Loucy (cell line): ENCODE results near the gene MACROD2.

Experiments
- H2AFZ ChIP-seq: fragments of 200-600 bp; sonication (generic); 2 replicates; pipeline ENCODE4 v1.6.0; 2016; ENCODE audit warnings: antibody characterized with exemption, mild to moderate bottlenecking, low read length, moderate library complexity
- H3F3A ChIP-seq: fragments of 200-600 bp; 2 replicates; pipeline ENCODE4 v1.6.0; 2016; ENCODE audit warnings: antibody characterized with exemption, low read depth, mild to moderate bottlenecking
- H3K27me3 ChIP-seq: fragments of 200-600 bp; sonication (generic); 2 replicates; pipeline ENCODE4 v1.6.1; 2014; ENCODE audit warnings: low read length, mild to moderate bottlenecking; ENCODE audit not compliant: insufficient read depth, poor library complexity, severe bottlenecking
- H3K36me3 ChIP-seq: fragments of 200-600 bp; sonication (generic); 2 replicates; pipeline ENCODE4 v1.6.1; 2016; ENCODE audit warnings: low read length; ENCODE audit not compliant: insufficient read depth
- H3K4me1 ChIP-seq: fragments of 200-600 bp; sonication (generic); 2 replicates; pipeline ENCODE4 v1.5.1; 2014; ENCODE audit warnings: low read length, mild to moderate bottlenecking; ENCODE audit not compliant: insufficient read depth, poor library complexity, severe bottlenecking
- H3K4me2 ChIP-seq: fragments of 200-600 bp; sonication (generic); 2 replicates; pipeline ENCODE4 v1.6.0; 2014; ENCODE audit warnings: antibody characterized with exemption, low read length, low read depth, mild to moderate bottlenecking; ENCODE audit not compliant: poor library complexity, severe bottlenecking
- H3K4me3 ChIP-seq: fragments of 200-600 bp; sonication (generic); 2 replicates; pipeline ENCODE4 v1.5.1; 2014; ENCODE audit warnings: low read length, mild to moderate bottlenecking, mixed read lengths; ENCODE audit not compliant: poor library complexity, severe bottlenecking
- H3K79me2 ChIP-seq: fragments of 200-600 bp; sonication (generic); 2 replicates; pipeline ENCODE4 v1.6.1; 2014; ENCODE audit warnings: low read length; ENCODE audit not compliant: insufficient read depth
- H3K9ac ChIP-seq: fragments of 200-600 bp; sonication (generic); 2 replicates; pipeline ENCODE4 v1.6.0; 2014; ENCODE audit warnings: mild to moderate bottlenecking, low read depth, low read length, moderate library complexity; ENCODE audit not compliant: poor library complexity, severe bottlenecking
- H3K9me2 ChIP-seq: fragments of 200-600 bp; sonication (generic); replicated peaks from 2 replicates; pipeline ENCODE4 v1.6.1; 2016; ENCODE audit warnings: low read depth, low read length, mixed read lengths
- H3K9me3 ChIP-seq: fragments of 200-600 bp; sonication (generic); 2 replicates; pipeline ENCODE4 v1.6.1; 2014; ENCODE audit warnings: mild to moderate bottlenecking, antibody characterized with exemption, low read length, low read depth; ENCODE audit not compliant: insufficient read depth
- H4K20me1 ChIP-seq: fragments of 200-600 bp; sonication (generic); 2 replicates; pipeline ENCODE4 v1.6.0; 2014; ENCODE audit warnings: antibody characterized with exemption, low read length, mild to moderate bottlenecking; ENCODE audit not compliant: insufficient read depth, poor library complexity, severe bottlenecking
- CTCF ChIP-seq: fragments of 200-600 bp; sonication (generic); conservative IDR thresholded peaks from 2 replicates; pipeline ENCODE4 v1.5.1; 2014; ENCODE audit warnings: mild to moderate bottlenecking, antibody characterized with exemption, low read length
- EZH2phosphoT487 ChIP-seq: fragments of 200-600 bp; IDR thresholded peaks from 2 replicates; pipeline ENCODE4 v1.6.1; 2018; ENCODE audit warnings: antibody characterized with exemption, mild to moderate bottlenecking, moderate library complexity, borderline replicate concordance

The MACROD2 gene

GRCh38 chr20:14410869-14411555, 415.7 kb downstream of the MACROD2 start:
- TF ChIP-seq CTCF (no peak), EZH2phosphoT487 (no peak)

GRCh38 chr20:14412065-14412681, 416.9 kb downstream of the MACROD2 start:
- no peaks in the 10 kb centered on the region for H4K20me1 ChIP-seq
- H3K79me2 ChIP-seq = no peaks in the 10 kb centered on the region
- H3K4me3 ChIP-seq = no peak overlapping the region
- H3K9me3 ChIP-seq = no peaks in the 10 kb centered on the region
- no peak overlapping the region for H3K9ac ChIP-seq
- no peaks in the 10 kb centered on the region for H3K27me3 ChIP-seq
- TF ChIP-seq EZH2phosphoT487 (no peak), CTCF (no peak)
- H3K4me2 ChIP-seq = no peak overlapping the region
- H3K9me2 ChIP-seq = no peaks in the 10 kb centered on the region
- no peaks in the 10 kb centered on the region for H3F3A ChIP-seq
- no peaks in the 10 kb centered on the region for H3K36me3 ChIP-seq
- H2AFZ ChIP-seq = no peak overlapping the region
- no peaks in the 10 kb centered on the region for H3K4me1 ChIP-seq

More at GRCh38 chr20:14410869-14411555, 415.7 kb downstream of the MACROD2 start:
- Histone ChIP-seq H3K4me2 (no peak overlapping the region), H3K9ac (no peak overlapping the region), H3K9me2 (no peaks in the 10 kb centered on the region), H4K20me1 (no peaks in the 10 kb centered on the region), H3K4me1 (no peaks in the 10 kb centered on the region), H3F3A (no peaks in the 10 kb centered on the region), H3K4me3 (no peak overlapping the region), H3K36me3 (no peaks in the 10 kb centered on the region), H3K79me2 (no peaks in the 10 kb centered on the region), H3K27me3 (no peaks in the 10 kb centered on the region), H3K9me3 (no peaks in the 10 kb centered on the region), H2AFZ (no peak overlapping the region)

- Histone ChIP-seq H3K4me2 (no peak overlapping the region), H3K27me3 (no peaks in the 10 kb centered on the region), H4K20me1 (no peaks in the 10 kb centered on the region), H3K9ac (no peak overlapping the region), H3K79me2 (no peaks in the 10 kb centered on the region), H3K4me3 (no peak overlapping the region), H3K9me2 (no peaks in the 10 kb centered on the region), H2AFZ (no peak overlapping the region), H3K4me1 (no peaks in the 10 kb centered on the region), H3F3A (no peaks in the 10 kb centered on the region), H3K9me3 (no peaks in the 10 kb centered on the region), H3K36me3 (no peaks in the 10 kb centered on the region)
- TF ChIP-seq EZH2phosphoT487 = no peak
- TF ChIP-seq CTCF = no peak
These were observed 418.5 kb downstream of the MACROD2 start for GRCh38 chr20:14413835-14414234.
